LNCaP clone FGC (cell line): ENCODE data around the gene CCDC106.

Experiments used
- DNase-seq: peaks from one replicate; pipeline ENCODE4 v3.0.0-alpha.2; 2011; ENCODE audit warnings: low read depth
- H3K4me3 ChIP-seq: 2 replicates; pipeline ENCODE4 v1.5.1; 2011; ENCODE audit warnings: mild to moderate bottlenecking, low read depth, low read length, control low read depth
- CTCF ChIP-seq: IDR thresholded peaks from 2 replicates; pipeline ENCODE4 v1.5.1; 2012; ENCODE audit warnings: mild to moderate bottlenecking; ENCODE audit not compliant: control insufficient read depth, insufficient read depth; ENCODE audit errors: extremely low read depth

The CCDC106 gene

GRCh38 chr19:55693336-55693974 is 45.4 kb downstream of the CCDC106 start:
- TF ChIP-seq CTCF, result no peak
- H3K4me3 ChIP-seq, result no peak overlapping the region
- DNase-seq, result no peak

- DNase-seq, result no peak
- H3K4me3 ChIP-seq, result no peak overlapping the region
- no peak for TF ChIP-seq CTCF
These were observed 46.2 kb downstream of the CCDC106 start for GRCh38 chr19:55694241-55694655.

- TF ChIP-seq CTCF, result no peak
- H3K4me3 ChIP-seq, result no peak overlapping the region
- DNase-seq, result no peak
These were observed 46.9 kb downstream of the CCDC106 start for GRCh38 chr19:55694656-55695491.

GRCh38 chr19:55695511-55696290 is 47.7 kb downstream of the CCDC106 start:
- no peak for DNase-seq
- no peak overlapping the region for H3K4me3 ChIP-seq
- TF ChIP-seq CTCF, result no peak

- DNase-seq, result no peak
- H3K4me3 ChIP-seq, result no peak overlapping the region
- no peak for TF ChIP-seq CTCF
These were observed 48.5 kb downstream of the CCDC106 start for GRCh38 chr19:55696301-55697068.

GRCh38 chr19:55697069-55697440 is 49.0 kb downstream of the CCDC106 start:
- TF ChIP-seq CTCF, result no peak
- no peak for DNase-seq
- H3K4me3 ChIP-seq, result no peak overlapping the region
